LNCaP clone FGC (cell line): ENCODE measurements around the gene NEMP1.
"Not testable (repeated sequence)": the region's sequence is repeated elsewhere in the genome, so short reads cannot be mapped to it uniquely, and the experiment has no call there.

ENCODE experiments used
- DNase-seq: peaks from one replicate; pipeline ENCODE4 v3.0.0-alpha.2; 2011; ENCODE audit warnings: low read depth
- H3K4me3 ChIP-seq: 2 replicates; pipeline ENCODE4 v1.5.1; 2011; ENCODE audit warnings: mild to moderate bottlenecking, low read depth, low read length, control low read depth
- TF ChIP-seq, protein P1 (sequence below): IDR thresholded peaks from 2 replicates; pipeline ENCODE4 v1.5.1; 2012; ENCODE audit warnings: mild to moderate bottlenecking; ENCODE audit not compliant: control insufficient read depth, insufficient read depth; ENCODE audit errors: extremely low read depth

Gene NEMP1

DNA sequence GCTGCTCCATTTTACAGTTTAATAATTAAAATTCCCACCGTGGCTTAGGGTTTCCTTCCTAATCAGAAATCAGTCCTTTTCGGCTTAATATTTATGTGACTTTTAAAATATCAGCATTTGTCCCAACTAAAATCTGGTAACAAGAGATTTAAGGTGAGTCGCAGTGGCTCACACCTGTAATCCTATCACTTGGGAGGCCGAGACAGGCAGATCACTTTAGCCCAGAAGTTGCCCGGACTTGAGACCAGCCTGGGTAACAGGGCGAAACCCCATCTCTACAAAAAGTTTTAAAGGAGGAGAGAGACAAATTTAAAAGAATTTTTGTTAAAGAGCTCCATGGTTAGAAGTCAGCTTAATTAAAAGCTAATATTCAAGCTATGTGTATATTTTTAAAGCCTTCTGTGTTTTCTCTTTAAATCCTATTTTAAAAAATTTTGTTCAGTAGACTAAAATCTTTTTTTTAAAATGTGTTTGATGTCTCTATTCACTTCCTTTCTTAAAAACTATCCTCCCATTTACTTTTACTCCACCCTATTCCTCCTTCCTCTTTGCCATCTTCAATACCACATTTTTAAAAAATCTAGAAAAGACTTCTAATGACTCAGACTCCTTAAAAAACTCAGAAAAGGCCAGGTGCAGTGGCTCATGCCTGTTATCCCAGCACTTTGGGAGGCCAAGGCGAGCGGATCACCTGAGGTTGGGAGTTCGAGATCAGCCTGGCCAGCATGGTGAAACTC lies 58.4 kb downstream of the NEMP1 start:
- no peak overlapping the region for H3K4me3 ChIP-seq
- no peak for DNase-seq
- TF ChIP-seq, protein P1, sequence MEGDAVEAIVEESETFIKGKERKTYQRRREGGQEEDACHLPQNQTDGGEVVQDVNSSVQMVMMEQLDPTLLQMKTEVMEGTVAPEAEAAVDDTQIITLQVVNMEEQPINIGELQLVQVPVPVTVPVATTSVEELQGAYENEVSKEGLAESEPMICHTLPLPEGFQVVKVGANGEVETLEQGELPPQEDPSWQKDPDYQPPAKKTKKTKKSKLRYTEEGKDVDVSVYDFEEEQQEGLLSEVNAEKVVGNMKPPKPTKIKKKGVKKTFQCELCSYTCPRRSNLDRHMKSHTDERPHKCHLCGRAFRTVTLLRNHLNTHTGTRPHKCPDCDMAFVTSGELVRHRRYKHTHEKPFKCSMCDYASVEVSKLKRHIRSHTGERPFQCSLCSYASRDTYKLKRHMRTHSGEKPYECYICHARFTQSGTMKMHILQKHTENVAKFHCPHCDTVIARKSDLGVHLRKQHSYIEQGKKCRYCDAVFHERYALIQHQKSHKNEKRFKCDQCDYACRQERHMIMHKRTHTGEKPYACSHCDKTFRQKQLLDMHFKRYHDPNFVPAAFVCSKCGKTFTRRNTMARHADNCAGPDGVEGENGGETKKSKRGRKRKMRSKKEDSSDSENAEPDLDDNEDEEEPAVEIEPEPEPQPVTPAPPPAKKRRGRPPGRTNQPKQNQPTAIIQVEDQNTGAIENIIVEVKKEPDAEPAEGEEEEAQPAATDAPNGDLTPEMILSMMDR: no peak

GRCh38 chr12:57018906-57019305 lies 59.7 kb downstream of the NEMP1 start:
- no peak overlapping the region for H3K4me3 ChIP-seq
- TF ChIP-seq, protein P1: no peak
- DNase-seq: no peak

GRCh38 chr12:57018353-57018752 lies 60.2 kb downstream of the NEMP1 start:
- not testable (repeated sequence) for H3K4me3 ChIP-seq, DNase-seq

GRCh38 chr12:57016348-57016747 lies 62.2 kb downstream of the NEMP1 start, which contains the start of gene TAC3:
Gene TAC3, minus strand, starts transcription at chr12:57016529. Its CDS starts 732 bp downstream, at chr12:57015797.
- H3K4me3 ChIP-seq: no peak within 1 kb of the TSS
- TF ChIP-seq, protein P1: no peak
- DNase-seq: no peak

DNA sequence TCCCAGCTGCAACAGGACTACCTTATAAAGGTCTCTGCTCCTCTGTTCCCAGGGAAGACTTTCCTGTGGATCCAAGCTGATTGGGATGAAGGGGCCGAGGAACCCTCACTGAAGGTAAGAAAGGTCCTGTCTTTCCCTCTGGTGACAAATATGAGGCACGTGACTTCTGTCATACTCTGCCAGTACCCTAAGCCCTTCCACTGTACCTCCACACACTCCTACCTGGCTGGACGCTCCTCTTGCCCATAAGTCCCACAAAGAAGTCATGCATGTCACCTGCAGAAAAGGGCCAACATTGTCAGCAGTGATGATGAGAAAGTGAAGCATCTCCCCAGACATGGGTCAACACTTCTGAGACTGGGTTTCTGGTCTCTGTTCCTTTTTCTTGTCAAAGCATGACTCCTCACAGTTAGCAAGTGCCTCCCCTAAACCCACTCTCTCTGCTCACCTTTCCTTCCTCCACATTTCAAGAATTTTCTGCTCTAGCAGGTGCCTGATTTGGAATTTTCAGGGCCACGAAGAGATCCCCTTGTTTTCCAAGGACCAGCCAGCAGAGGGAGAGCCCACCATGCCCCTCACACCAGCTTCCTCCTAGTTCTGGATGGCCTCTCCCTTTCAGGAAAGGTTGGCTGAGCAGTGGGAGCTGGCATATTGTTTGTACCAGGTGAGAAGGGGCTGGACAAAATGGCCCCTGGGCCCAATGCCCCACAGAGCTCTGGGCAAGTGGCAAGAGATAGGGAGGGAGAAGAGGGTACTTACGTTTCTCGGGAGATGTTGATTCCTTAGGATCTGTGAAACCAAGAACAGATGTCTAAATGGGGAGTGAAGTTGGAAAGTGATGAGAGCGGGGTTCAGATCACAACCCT lies 65.8 kb downstream of the NEMP1 start:
- H3K4me3 ChIP-seq: no peak overlapping the region
- DNase-seq: no peak
- TF ChIP-seq, protein P1: no peak

DNA sequence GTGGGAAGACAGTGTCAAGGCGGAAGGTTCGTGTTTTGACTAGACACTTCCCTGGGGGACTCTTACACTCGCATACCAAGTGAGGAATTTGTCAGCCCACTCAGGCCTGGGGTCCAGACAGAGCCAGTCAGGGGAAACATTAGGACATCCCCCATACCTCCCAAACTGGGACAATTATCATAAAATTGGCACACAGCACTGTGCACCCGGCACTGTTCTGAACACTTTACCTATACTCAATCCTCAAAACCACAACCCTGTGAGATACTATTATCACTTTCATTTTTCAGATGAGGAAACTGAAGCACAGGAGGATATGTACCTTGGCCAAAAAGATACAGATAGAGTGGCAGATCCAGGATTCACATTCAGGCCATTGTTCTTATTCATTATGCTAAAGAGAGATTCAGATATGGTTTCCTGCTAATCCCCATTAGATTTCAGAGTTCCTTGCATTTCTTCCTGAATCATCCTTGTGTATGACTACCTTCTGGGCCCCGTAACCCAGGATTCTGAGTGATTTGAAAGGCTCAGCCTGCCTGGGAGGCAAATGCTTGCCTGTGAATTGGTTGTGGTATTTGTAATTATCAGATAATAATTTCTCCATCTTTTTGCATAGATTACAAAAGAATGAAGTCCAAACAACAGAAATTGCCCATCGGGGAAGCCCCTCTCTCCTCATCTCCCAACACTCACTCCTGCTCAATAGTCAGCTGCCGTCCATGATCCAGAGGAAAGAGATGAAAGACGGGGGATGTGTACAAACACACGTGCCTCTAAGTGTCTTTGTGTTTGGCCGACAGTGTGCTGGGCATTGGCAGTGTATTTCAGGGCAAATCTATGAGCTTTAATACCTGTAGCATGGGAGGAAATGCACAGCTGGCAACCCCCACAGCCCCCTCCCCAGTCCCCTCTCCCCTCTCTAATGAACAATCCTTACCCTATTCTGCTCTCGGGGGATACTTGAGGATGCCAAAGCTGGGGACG lies 66.9 kb downstream of the NEMP1 start:
- DNase-seq: no peak
- TF ChIP-seq, protein P1: no peak
- H3K4me3 ChIP-seq: no peak overlapping the region
